ENCODE data around the gene UBR2.

GRCh38 chr6:42653851-42654250, 90.0 kb downstream of the UBR2 start:
- no peak for TF ChIP-seq CTCF (IDR thresholded peaks at IDR 0.05)
- no peak for TF ChIP-seq POLR2A (IDR thresholded peaks at IDR 0.05)

Measured in adrenal gland (tissue), 5 donors.